ENCODE measurements around the gene ANKRD53.
"Not testable (repeated sequence)": the region's sequence is repeated elsewhere in the genome, so short reads cannot be mapped to it uniquely, and the experiment has no call there.

- TF ChIP-seq, protein P1, sequence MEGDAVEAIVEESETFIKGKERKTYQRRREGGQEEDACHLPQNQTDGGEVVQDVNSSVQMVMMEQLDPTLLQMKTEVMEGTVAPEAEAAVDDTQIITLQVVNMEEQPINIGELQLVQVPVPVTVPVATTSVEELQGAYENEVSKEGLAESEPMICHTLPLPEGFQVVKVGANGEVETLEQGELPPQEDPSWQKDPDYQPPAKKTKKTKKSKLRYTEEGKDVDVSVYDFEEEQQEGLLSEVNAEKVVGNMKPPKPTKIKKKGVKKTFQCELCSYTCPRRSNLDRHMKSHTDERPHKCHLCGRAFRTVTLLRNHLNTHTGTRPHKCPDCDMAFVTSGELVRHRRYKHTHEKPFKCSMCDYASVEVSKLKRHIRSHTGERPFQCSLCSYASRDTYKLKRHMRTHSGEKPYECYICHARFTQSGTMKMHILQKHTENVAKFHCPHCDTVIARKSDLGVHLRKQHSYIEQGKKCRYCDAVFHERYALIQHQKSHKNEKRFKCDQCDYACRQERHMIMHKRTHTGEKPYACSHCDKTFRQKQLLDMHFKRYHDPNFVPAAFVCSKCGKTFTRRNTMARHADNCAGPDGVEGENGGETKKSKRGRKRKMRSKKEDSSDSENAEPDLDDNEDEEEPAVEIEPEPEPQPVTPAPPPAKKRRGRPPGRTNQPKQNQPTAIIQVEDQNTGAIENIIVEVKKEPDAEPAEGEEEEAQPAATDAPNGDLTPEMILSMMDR (conservative IDR thresholded peaks at IDR 0.05) = not testable (repeated sequence)
- not testable (repeated sequence) for TF ChIP-seq EZH2 (IDR thresholded peaks at IDR 0.05; ENCODE audit: low read depth)
Measured at GRCh38 chr2:70998885-70999284, 20.5 kb downstream of the ANKRD53 start.
